Hematopoietic multipotent progenitor cell treated with erythropoietin and hydrocortisone succinate and interleukin-3 and kit ligand, for 8 days (in vitro differentiated cells): ENCODE results near the gene NECTIN1.

Experiments
- DNase-seq: peaks from one replicate; pipeline ENCODE4 v3.0.0-alpha.2; 2015

The NECTIN1 gene

GRCh38 chr11:119668676-119669075, 60.3 kb downstream of the NECTIN1 start:
- no peak for DNase-seq

GRCh38 chr11:119666463-119667131, 62.4 kb downstream of the NECTIN1 start:
- DNase-seq, result peak; percentile 81

GRCh38 chr11:119666061-119666460, 62.9 kb downstream of the NECTIN1 start:
- no peak for DNase-seq

- no peak for DNase-seq
Observed at GRCh38 chr11:119664701-119665420, 64.1 kb downstream of the NECTIN1 start.

- DNase-seq, result no peak
Observed at GRCh38 chr11:119664063-119664572, 64.9 kb downstream of the NECTIN1 start.

- no peak for DNase-seq
Observed at GRCh38 chr11:119663279-119663678, 65.7 kb downstream of the NECTIN1 start.

GRCh38 chr11:119661226-119661625, 67.8 kb downstream of the NECTIN1 start:
- DNase-seq, result no peak

GRCh38 chr11:119659971-119660723, 68.9 kb downstream of the NECTIN1 start:
- no peak for DNase-seq

GRCh38 chr11:119652907-119653659, 75.9 kb downstream of the NECTIN1 start:
- no peak for DNase-seq

GRCh38 chr11:119651802-119652584, 77.0 kb downstream of the NECTIN1 start:
- DNase-seq, result no peak

GRCh38 chr11:119650251-119650650, 78.7 kb downstream of the NECTIN1 start:
- no peak for DNase-seq

GRCh38 chr11:119647254-119647653, 81.7 kb downstream of the NECTIN1 start:
- DNase-seq, result no peak

- DNase-seq, result no peak
Observed at GRCh38 chr11:119645018-119645417, 84.0 kb downstream of the NECTIN1 start.

- DNase-seq, result no peak
Observed at GRCh38 chr11:119644502-119644901, 84.5 kb downstream of the NECTIN1 start.

GRCh38 chr11:119643876-119644225, 85.1 kb downstream of the NECTIN1 start:
- no peak for DNase-seq

GRCh38 chr11:119643212-119643875, 85.7 kb downstream of the NECTIN1 start:
- peak; percentile 29 for DNase-seq

- DNase-seq, result peak; percentile 60
Observed at GRCh38 chr11:119641983-119642745, 86.8 kb downstream of the NECTIN1 start.

GRCh38 chr11:119640541-119640940, 88.5 kb downstream of the NECTIN1 start:
- no peak for DNase-seq

- no peak for DNase-seq
Observed at GRCh38 chr11:119639642-119640205, 89.3 kb downstream of the NECTIN1 start.

GRCh38 chr11:119638851-119639250, 90.1 kb downstream of the NECTIN1 start:
- no peak for DNase-seq
